Ovary (tissue), 9 donors: ENCODE measurements around the gene CCDC160. TPM values are rescaled to one million over a fixed set of nuclear protein-coding genes. Genes with fewer than 3 reads are reported as not detected.

Experiments used
- DNase-seq, 5 donors: peaks; one replicate each; pipeline ENCODE4 v3.0.0-alpha.2; 2019 to 2020
- H3K27ac ChIP-seq, 2 donors: fragments of 200-600 bp; one replicate each; pipeline versions ENCODE4 v1.5.1 to v1.8.0; 2019 to 2022
- H3K27me3 ChIP-seq: fragments of 200-600 bp; one replicate; pipeline ENCODE4 v1.8.0; 2022
- H3K36me3 ChIP-seq: fragments of 200-600 bp; sonication (generic); one replicate; pipeline ENCODE4 v1.5.1; 2019
- H3K4me1 ChIP-seq: one replicate; pipeline ENCODE4 v1.8.1; 2013; ENCODE audit warnings: mild to moderate bottlenecking, moderate library complexity; ENCODE audit not compliant: insufficient read depth
- H3K4me3 ChIP-seq: fragments of 200-600 bp; sonication (generic); one replicate; pipeline ENCODE4 v1.5.1; 2017
- H3K9me3 ChIP-seq, 2 donors: fragments of 200-600 bp in 1 of 2; sonication (generic) in 1 of 2; one replicate each; pipeline versions ENCODE4 v1.5.1 to v1.8.1; 2013 to 2019; ENCODE audit warnings: mild to moderate bottlenecking in 1 of 2, moderate library complexity in 1 of 2
- CTCF ChIP-seq, 3 donors: fragments of 450-650 bp in 2 of 3; fragments of 200-600 bp in 1 of 3; IDR thresholded peaks; one replicate each; pipeline versions ENCODE4 v1.5.1 to v1.8.0; 2016 to 2022; ENCODE audit warnings: antibody characterized with exemption in 3 of 3, mild to moderate bottlenecking in 1 of 3
- EP300 ChIP-seq: sonication (generic); formaldehyde crosslinking; IDR thresholded peaks from one replicate; pipeline ENCODE4 v1.6.1; 2017; ENCODE audit warnings: antibody characterized with exemption
- POLR2A ChIP-seq: fragments of 450-650 bp; IDR thresholded peaks from one replicate; pipeline ENCODE4 v1.6.1; 2017; ENCODE audit warnings: antibody characterized with exemption, mild to moderate bottlenecking, moderate library complexity
- WGBS, 3 donors: extraction: QIAGEN DNeasy Blood & Tissue Kit in 1 of 3; methylation state at CpG; one replicate each; pipeline versions ENCODE4 v1.1.5 to v1.1.7; 2013 to 2017; 5-methylcytosine and 5-hydroxymethylcytosine counted together
- intact Hi-C, 4 donors: fragments of 100-400 bp; cut with DNase I; formaldehyde crosslinking; loops; one replicate each; pipeline versions ENCODE4 v1.11.0 to v1.15.1; 2022 to 2023
- polyA plus RNA-seq, 2 donors: library from polyadenylated mRNA; stranded (reverse); fragments of 200-250 nt in 1 of 2; fragments of 350-450 nt in 1 of 2; fragmentation: Illumina TruSeq in 1 of 2; extraction: RNeasy Lipid Tissue Mini Kit (QIAGEN cat#74804) in 1 of 2; gene quantifications; one replicate each; pipeline ENCODE4 v1.2.3, GENCODE V29; 2013 to 2014
- total RNA-seq, 7 donors: library from RNA; depleted of rRNA in 2 of 7; stranded (reverse); fragments of >200 nt in 2 of 7; fragmentation: NEBNext Ultra II Directional in 3 of 7; extraction: Animal tissue kit (Norgen Biotek cat#: 25700) in 3 of 7; gene quantifications; one replicate each; pipeline versions ENCODE4 v1.1.0 to v1.2.4, GENCODE V29; 2016 to 2023
- donor health status: DM: no; HTN: no; CAD: no; lungs with moderate emphysema.
- donor health status: DM: no; HTN: no; CAD: no.
- donor health status: Bipolar disorder and iron deficiency.
- donor health status: DM: yes; HTN: yes; CAD: no.
- donor health status: DM: no; HTN: no; CAD: no.
- donor health status: DM: yes; HTN: yes; CAD: no.

CCDC160 gene
- total and polyA plus RNA-seq, 9 donors: 0.33 to 1.8 (median 1.0) TPM

GRCh38 chrX:134246282-134246681, 9.3 kb downstream of the CCDC160 start:
- intact Hi-C loops: no loop called here
- Histone ChIP-seq H3K4me3 (no peak overlapping the region), H3K9me3 (peaks cover 0 to 3% of the 10 kb centered on the region in 2 donors), H3K36me3 (no peaks in the 10 kb centered on the region), H3K4me1 (no peaks in the 10 kb centered on the region), H3K27me3 (no peaks in the 10 kb centered on the region), H3K27ac (no peak overlapping the region)
- TF ChIP-seq EP300 (no peak), POLR2A (no peak), CTCF (IDR thresholded peaks at IDR 0.05) (no peak)
- 42 to 52% (median 51%) methylated on average over 7 of the region's 7 CpGs for WGBS, 3 donors
- DNase-seq: no peak

GRCh38 chrX:134247492-134247891, 10.5 kb downstream of the CCDC160 start:
- 62 to 80% (median 74%) methylated on average over 3 of the region's 3 CpGs for WGBS, 3 donors
- Histone ChIP-seq H3K9me3 (peaks cover 0 to 3% of the 10 kb centered on the region in 2 donors), H3K27me3 (no peaks in the 10 kb centered on the region), H3K4me3 (no peak overlapping the region), H3K36me3 (no peaks in the 10 kb centered on the region), H3K27ac (no peak overlapping the region), H3K4me1 (no peaks in the 10 kb centered on the region)
- intact Hi-C loops: no loop called here
- DNase-seq: no peak
- TF ChIP-seq CTCF (IDR thresholded peaks at IDR 0.05) (no peak), POLR2A (no peak), EP300 (no peak)

GRCh38 chrX:134249241-134249640, 12.3 kb downstream of the CCDC160 start:
- no peak for DNase-seq
- TF ChIP-seq POLR2A (no peak), EP300 (no peak), CTCF (IDR thresholded peaks at IDR 0.05) (no peak)
- intact Hi-C loops: no loop called here

GRCh38 chrX:134251241-134251640, 14.3 kb downstream of the CCDC160 start:
- no peaks in the 10 kb centered on the region for H3K27me3 ChIP-seq
- TF ChIP-seq POLR2A (no peak), CTCF (IDR thresholded peaks at IDR 0.05) (no peak), EP300 (no peak)
- intact Hi-C loops: no loop called here
- H3K27ac ChIP-seq: no peak overlapping the region
- 30 to 50% (median 47%) methylated on average over 1 of the region's 1 CpG for WGBS, 3 donors
- no peaks in the 10 kb centered on the region for H3K36me3 ChIP-seq
- H3K9me3 ChIP-seq: peaks cover 0 to 3% of the 10 kb centered on the region in 2 donors
- H3K4me3 ChIP-seq: no peak overlapping the region
- DNase-seq: no peak
- no peaks in the 10 kb centered on the region for H3K4me1 ChIP-seq

More at GRCh38 chrX:134249241-134249640, 12.3 kb downstream of the CCDC160 start:
- Histone ChIP-seq H3K27me3 (no peaks in the 10 kb centered on the region), H3K36me3 (no peaks in the 10 kb centered on the region), H3K27ac (no peak overlapping the region), H3K4me3 (no peak overlapping the region), H3K4me1 (no peaks in the 10 kb centered on the region), H3K9me3 (peaks cover 0 to 3% of the 10 kb centered on the region in 2 donors)

GRCh38 chrX:134254511-134254910, 17.5 kb downstream of the CCDC160 start:
- H3K27me3 ChIP-seq: no peaks in the 10 kb centered on the region
- DNase-seq: no peak
- intact Hi-C loops: no loop called here
- H3K4me1 ChIP-seq: no peaks in the 10 kb centered on the region
- H3K9me3 ChIP-seq: peaks cover 0 to 3% of the 10 kb centered on the region in 2 donors
- no peaks in the 10 kb centered on the region for H3K36me3 ChIP-seq
- H3K4me3 ChIP-seq: no peak overlapping the region
- TF ChIP-seq POLR2A (no peak), CTCF (IDR thresholded peaks at IDR 0.05) (no peak), EP300 (no peak)
- H3K27ac ChIP-seq: no peak overlapping the region
